CD4-positive, CD25-positive, alpha-beta regulatory T cell (primary cell): ENCODE measurements around the gene RNF43. TPM values are rescaled to one million over a fixed set of nuclear protein-coding genes. Genes with fewer than 3 reads are reported as not detected.

Experiments used
- ATAC-seq, 2 donors: fragments of 150-1000 bp; cut with Tn5 transposase; one replicate each; pipeline ENCODE4 v1.10.0; 2021; ENCODE audit warnings: low read depth in 2 of 2, moderate number of reproducible peaks in 2 of 2, moderate library complexity in 1 of 2
- DNase-seq, 3 donors: peaks; one replicate each; pipeline versions ENCODE4 v3.0.0 to v3.0.0-alpha.2; 2012 to 2022; ENCODE audit warnings: mixed read lengths in 1 of 3
- H3K27ac ChIP-seq: one replicate; pipeline ENCODE4 v1.7.0; 2013; ENCODE audit warnings: mild to moderate bottlenecking, low read length; ENCODE audit not compliant: insufficient read depth, poor library complexity, severe bottlenecking
- H3K27me3 ChIP-seq: one replicate; pipeline ENCODE4 v1.7.0; 2013; ENCODE audit warnings: low read length; ENCODE audit not compliant: control insufficient read depth, insufficient read depth
- H3K36me3 ChIP-seq: one replicate; pipeline ENCODE4 v1.7.0; 2013; ENCODE audit warnings: mild to moderate bottlenecking, low read length, moderate library complexity; ENCODE audit not compliant: control insufficient read depth, insufficient read depth
- H3K4me1 ChIP-seq: 2 replicates; pipeline ENCODE4 v1.7.0; 2013; ENCODE audit warnings: mild to moderate bottlenecking, low read length; ENCODE audit not compliant: insufficient read depth, control insufficient read depth, poor library complexity, severe bottlenecking
- H3K4me3 ChIP-seq: one replicate; pipeline ENCODE4 v1.7.0; 2013; ENCODE audit warnings: low read depth, mild to moderate bottlenecking, low read length, moderate library complexity
- H3K9me3 ChIP-seq, 2 experiments: 1 replicate in 1 of 2; 2 replicates in 1 of 2; pipeline ENCODE4 v1.7.0; 2013; ENCODE audit warnings: low read length in 2 of 2, mild to moderate bottlenecking in 1 of 2, moderate library complexity in 1 of 2; ENCODE audit not compliant: control insufficient read depth in 2 of 2
- H3K27ac Mint-ChIP-seq, 3 donors: one replicate each; pipeline ENCODE4 v1.8.0; 2020 to 2022; ENCODE audit warnings: mild to moderate bottlenecking in 3 of 3, mixed read lengths in 3 of 3, moderate library complexity in 2 of 3
- H3K27me3 Mint-ChIP-seq: one replicate; pipeline ENCODE4 v1.8.0; 2022; ENCODE audit warnings: mild to moderate bottlenecking, mixed read lengths
- H3K36me3 Mint-ChIP-seq: one replicate; pipeline ENCODE4 v1.8.0; 2020; ENCODE audit warnings: mixed read lengths
- H3K4me1 Mint-ChIP-seq, 4 donors: one replicate each; pipeline ENCODE4 v1.8.0; 2020 to 2022; ENCODE audit warnings: mixed read lengths in 4 of 4, mild to moderate bottlenecking in 1 of 4
- H3K4me3 Mint-ChIP-seq, 4 donors: one replicate each; pipeline ENCODE4 v1.8.0; 2020 to 2022; ENCODE audit warnings: mild to moderate bottlenecking in 4 of 4, mixed read lengths in 4 of 4, moderate library complexity in 3 of 4
- H3K9me3 Mint-ChIP-seq, 7 donors: one replicate each; pipeline ENCODE4 v1.8.0; 2020 to 2022; ENCODE audit warnings: mixed read lengths in 7 of 7, mild to moderate bottlenecking in 3 of 7, moderate library complexity in 2 of 7
- polyA plus RNA-seq, 4 donors: library from polyadenylated mRNA; unstranded; fragments of 300-500 nt; fragmentation: Illumina TruSeq; gene quantifications; one replicate each; pipeline ENCODE4 v1.2.3, GENCODE V29; 2021
- total RNA-seq: library from RNA; stranded (reverse); gene quantifications from one replicate; pipeline ENCODE4 v1.2.3, GENCODE V29; 2022

Gene RNF43
- total and polyA plus RNA-seq, 5 donors from 2014 or later: 0.23 to 3.3 (median 0.78) TPM; not detected in 1

DNA sequence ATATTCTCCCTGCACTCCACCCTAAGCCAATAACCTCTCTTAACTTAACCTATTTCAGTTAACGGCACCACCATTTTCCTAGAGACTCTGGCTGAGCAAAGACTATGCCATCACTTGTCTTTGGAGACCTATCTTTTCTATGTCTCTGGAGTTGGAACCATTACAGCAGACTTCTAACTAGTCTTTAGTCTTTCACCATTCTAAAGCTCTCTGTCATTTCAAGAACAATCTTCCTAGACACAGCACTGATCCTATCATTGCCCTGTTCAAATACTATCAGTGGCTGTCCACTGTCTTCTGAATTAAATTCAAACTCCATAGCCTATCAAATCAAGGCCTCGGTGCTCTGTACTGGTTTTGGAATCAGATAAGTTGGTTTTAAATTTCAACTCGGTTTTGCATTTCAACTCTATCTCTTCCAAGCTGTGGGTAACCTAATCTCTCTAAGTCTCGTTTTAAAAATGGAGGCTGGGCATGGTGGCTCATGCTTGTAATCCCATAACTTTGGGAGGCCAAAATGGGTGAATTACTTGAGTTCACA, 31.9 kb downstream of the RNF43 start:
- Mint-ChIP-seq H3K9me3 (peaks cover 0 to 3% (median 0%) of the 10 kb centered on the region in 7 donors), H3K4me3 (no peak overlapping the region), H3K27me3 (no peaks in the 10 kb centered on the region), H3K4me1 (peaks cover 11 to 25% (median 19%) of the 10 kb centered on the region in 4 donors), H3K36me3 (peaks cover 4% of the 10 kb centered on the region), H3K27ac (no peak overlapping the region)
- Histone ChIP-seq H3K36me3 (no peaks in the 10 kb centered on the region), H3K9me3 (no peaks in the 10 kb centered on the region), H3K27ac (no peak overlapping the region), H3K4me1 (peaks cover 7% of the 10 kb centered on the region), H3K4me3 (no peak overlapping the region), H3K27me3 (no peaks in the 10 kb centered on the region)
- DNase-seq: no peak
- ATAC-seq: no peak

DNA sequence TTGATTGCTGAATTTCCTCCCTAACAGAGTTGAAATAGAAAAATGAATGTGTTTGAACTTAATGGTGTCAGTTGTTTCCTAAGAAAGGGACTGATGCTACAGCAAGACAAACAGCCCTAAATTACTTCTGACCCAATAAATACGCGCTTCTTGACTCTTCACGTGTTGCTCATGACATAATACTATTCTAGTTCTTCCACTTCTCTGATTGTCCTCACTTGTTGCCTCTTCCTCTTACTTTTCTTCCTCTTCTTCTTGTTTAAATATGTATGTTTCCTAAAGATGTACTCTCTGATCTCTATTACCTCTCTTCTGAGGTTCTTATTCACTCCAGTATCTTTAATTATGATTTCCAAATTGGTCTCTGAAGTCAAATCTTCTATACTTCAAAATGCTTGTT, 32.4 kb downstream of the RNF43 start:
- no peak overlapping the region for H3K4me3 Mint-ChIP-seq
- no peaks in the 10 kb centered on the region for H3K27me3 Mint-ChIP-seq
- H3K4me1 Mint-ChIP-seq: peaks cover 11 to 25% (median 19%) of the 10 kb centered on the region in 4 donors
- H3K9me3 Mint-ChIP-seq: peaks cover 0 to 2% (median 0%) of the 10 kb centered on the region in 7 donors
- Histone ChIP-seq H3K36me3 (no peaks in the 10 kb centered on the region), H3K9me3 (no peaks in the 10 kb centered on the region), H3K4me1 (peaks cover 7% of the 10 kb centered on the region), H3K4me3 (no peak overlapping the region), H3K27ac (no peak overlapping the region), H3K27me3 (no peaks in the 10 kb centered on the region)
- ATAC-seq (no peak), DNase-seq (no peak)
- H3K27ac Mint-ChIP-seq: no peak overlapping the region
- H3K36me3 Mint-ChIP-seq: peaks cover 4% of the 10 kb centered on the region

DNA sequence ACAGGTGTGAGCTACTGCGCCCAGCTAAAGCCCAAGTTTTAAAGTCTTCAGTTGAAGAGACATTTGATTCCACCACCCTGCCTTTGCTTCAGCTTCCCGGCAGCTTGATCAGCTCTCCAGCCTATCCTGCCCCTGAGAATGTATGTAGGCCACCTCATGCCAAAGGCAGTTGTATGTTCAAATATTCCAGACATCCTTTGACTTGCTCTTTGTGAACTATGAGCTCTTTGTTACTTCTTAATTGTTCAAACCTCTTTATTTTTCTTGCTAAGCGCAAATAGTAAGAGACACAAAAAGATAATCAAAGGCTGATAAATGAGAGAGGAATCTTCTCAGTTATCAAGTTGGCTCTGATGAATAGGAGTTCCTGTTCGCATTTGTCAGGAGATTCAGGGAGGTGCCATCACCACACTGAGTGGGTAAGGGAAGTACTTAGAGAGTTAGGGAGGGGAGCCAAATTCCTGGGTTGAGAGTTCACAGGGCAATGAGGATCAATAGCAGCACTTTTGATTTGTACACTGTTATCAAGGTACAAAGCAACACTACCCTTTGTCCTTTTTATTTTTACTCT, 33.4 kb downstream of the RNF43 start:
- Histone ChIP-seq H3K27ac (no peak overlapping the region), H3K4me1 (peaks cover 7% of the 10 kb centered on the region), H3K36me3 (no peaks in the 10 kb centered on the region), H3K9me3 (no peaks in the 10 kb centered on the region), H3K4me3 (no peak overlapping the region), H3K27me3 (no peaks in the 10 kb centered on the region)
- DNase-seq (no peak), ATAC-seq (no peak)
- Mint-ChIP-seq H3K27ac (peak overlapping the region in 1 of 3 donors; percentile 50), H3K27me3 (no peaks in the 10 kb centered on the region), H3K4me3 (no peak overlapping the region), H3K36me3 (peaks cover 4% of the 10 kb centered on the region), H3K9me3 (peaks cover 0 to under 1% (median 0%) of the 10 kb centered on the region in 7 donors), H3K4me1 (peaks cover 11 to 32% (median 28%) of the 10 kb centered on the region in 4 donors)

DNA sequence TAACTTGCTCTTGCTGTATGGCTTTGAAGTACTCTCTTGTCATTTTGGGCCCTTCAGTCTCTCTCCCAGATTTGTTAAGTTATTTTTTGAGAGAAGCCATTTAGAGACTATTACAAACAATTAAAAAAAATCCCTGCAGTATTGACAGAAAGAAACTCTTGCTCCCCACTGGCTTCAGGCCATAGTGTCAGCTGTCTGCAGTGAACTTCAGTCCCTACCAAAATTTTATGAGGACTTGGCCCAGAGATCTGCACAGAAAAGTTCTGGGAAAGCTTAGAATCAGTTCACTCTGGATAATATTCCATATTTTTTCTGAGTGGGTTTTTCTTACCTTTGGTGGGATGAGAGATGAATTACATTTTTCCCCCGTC, 34.5 kb downstream of the RNF43 start:
- H3K9me3 ChIP-seq: no peaks in the 10 kb centered on the region
- Mint-ChIP-seq H3K9me3 (no peaks in the 10 kb centered on the region), H3K4me1 (peaks cover 11 to 37% (median 29%) of the 10 kb centered on the region in 4 donors), H3K27me3 (no peaks in the 10 kb centered on the region), H3K4me3 (peak overlapping the region in 1 of 4 donors; percentile 5), H3K27ac (peak overlapping the region; percentile 67 to 92 (median 74)), H3K36me3 (peaks cover 4% of the 10 kb centered on the region)
- no peak overlapping the region for H3K27ac ChIP-seq
- no peak overlapping the region for H3K4me3 ChIP-seq
- peaks cover 7% of the 10 kb centered on the region for H3K4me1 ChIP-seq
- no peak for DNase-seq
- H3K27me3 ChIP-seq: no peaks in the 10 kb centered on the region
- H3K36me3 ChIP-seq: no peaks in the 10 kb centered on the region
- ATAC-seq: no peak

DNA sequence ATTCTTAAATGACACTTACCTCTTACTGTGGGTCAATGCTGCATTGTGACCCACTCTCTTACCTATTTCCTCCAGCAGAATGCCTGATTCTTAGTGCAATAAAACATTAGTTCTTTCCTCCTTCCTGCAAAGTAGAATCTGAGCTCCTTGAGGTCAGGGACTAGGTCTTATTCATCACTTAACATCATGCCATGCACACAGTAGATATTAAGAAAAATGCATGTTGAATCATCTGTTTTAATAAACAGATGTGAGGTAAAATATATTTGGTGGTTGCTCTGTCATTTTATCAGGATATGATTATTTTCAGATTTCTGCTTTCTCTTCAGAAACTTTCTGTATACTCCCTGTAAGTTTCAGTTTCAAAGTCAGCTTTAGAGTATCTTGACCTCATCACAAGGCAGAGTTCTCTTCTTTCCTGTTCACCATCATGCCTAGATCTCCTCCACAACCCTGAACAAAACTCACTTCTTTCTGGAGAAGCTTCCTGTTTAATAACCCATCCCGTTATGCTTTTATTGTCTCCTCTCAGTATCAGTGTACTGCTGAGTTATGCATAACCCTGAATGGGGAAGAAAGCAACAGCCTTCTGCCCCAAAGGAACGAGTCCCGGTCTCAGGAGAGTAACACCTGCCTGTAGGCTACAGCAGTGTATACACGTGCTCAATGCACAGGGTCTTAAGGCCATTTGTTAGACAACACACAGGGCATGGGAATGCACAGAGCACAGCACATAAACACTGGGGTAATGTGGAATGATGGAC, 35.0 kb downstream of the RNF43 start:
- Mint-ChIP-seq H3K4me1 (peaks cover 11 to 40% (median 28%) of the 10 kb centered on the region in 4 donors), H3K36me3 (no peaks in the 10 kb centered on the region), H3K4me3 (peak overlapping the region in 3 of 4 donors; percentile 5 to 16 (median 10)), H3K9me3 (no peaks in the 10 kb centered on the region), H3K27ac (peak overlapping the region; percentile 67 to 92 (median 74)), H3K27me3 (no peaks in the 10 kb centered on the region)
- ATAC-seq (peak; percentile 52 to 68), DNase-seq (peak in 1 of 3 donors; percentile 61)
- Histone ChIP-seq H3K27ac (peak overlapping the region; percentile 45), H3K27me3 (no peaks in the 10 kb centered on the region), H3K9me3 (no peaks in the 10 kb centered on the region), H3K36me3 (no peaks in the 10 kb centered on the region), H3K4me1 (peaks cover 7% of the 10 kb centered on the region), H3K4me3 (peak overlapping the region; percentile 8)

DNA sequence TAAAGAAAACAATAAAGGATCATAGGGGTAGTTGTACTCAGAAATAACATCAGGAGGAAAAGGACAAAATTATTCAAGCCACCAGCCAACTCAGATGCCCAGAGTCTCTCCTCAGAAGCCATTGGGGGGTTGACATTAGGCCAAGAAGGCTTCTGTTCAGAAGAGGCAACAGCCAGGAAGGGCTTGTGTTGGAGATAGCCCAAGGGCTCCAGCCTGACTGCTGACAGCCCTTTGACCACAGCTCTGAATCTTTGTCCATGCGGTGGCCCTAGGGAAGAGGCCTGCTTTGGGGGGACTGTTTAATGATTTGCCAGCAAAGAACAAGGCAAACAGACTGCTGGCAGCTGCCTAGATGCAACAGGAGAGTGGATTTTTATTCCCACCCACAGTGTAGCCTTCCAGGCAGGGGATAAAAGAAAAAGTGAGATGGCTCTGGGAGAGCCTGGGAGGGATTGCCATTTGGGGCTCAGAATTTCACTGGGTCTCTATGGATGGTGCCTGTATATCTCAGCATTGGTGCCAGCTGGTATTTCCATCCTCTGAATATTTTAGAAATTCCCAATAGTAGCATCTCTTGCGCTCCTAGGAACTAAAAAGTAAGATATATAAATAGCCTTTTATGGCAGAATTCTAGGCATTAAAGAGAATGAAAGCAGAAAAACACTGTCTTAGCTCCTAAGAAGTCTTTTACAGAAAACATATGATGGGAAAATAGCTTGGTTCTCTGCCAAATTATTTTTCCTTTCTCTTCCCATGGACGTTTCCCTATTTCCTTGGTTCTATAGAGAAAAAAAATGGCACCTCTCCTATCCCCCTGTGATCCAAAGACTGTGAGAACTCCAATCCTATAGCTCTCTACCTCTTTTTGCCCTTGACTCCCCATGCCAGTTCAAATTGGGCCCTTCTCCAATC, 36.0 kb downstream of the RNF43 start:
- H3K36me3 Mint-ChIP-seq: no peaks in the 10 kb centered on the region
- no peaks in the 10 kb centered on the region for H3K27me3 Mint-ChIP-seq
- H3K36me3 ChIP-seq: no peaks in the 10 kb centered on the region
- H3K27ac ChIP-seq: no peak overlapping the region
- ATAC-seq (no peak), DNase-seq (no peak)
- H3K9me3 ChIP-seq: no peaks in the 10 kb centered on the region
- no peak overlapping the region for H3K4me3 Mint-ChIP-seq
- H3K4me3 ChIP-seq: no peak overlapping the region
- peaks cover 11 to 40% (median 28%) of the 10 kb centered on the region in 4 donors for H3K4me1 Mint-ChIP-seq
- peak overlapping the region; percentile 33 to 74 (median 67) for H3K27ac Mint-ChIP-seq
- H3K4me1 ChIP-seq: peaks cover 7% of the 10 kb centered on the region
- H3K9me3 Mint-ChIP-seq: no peaks in the 10 kb centered on the region
- H3K27me3 ChIP-seq: no peaks in the 10 kb centered on the region
